ENCODE results near the gene KREMEN1. TPM values are rescaled to one million over a fixed set of nuclear protein-coding genes. Genes with fewer than 3 reads are reported as not detected.
A peak's percentile ranks its signal among the peaks of the same experiment; 100 is the strongest.

KREMEN1 gene
- total and polyA plus RNA-seq, 9 of the 15 experiments (the other 6 are each of a cell fraction or from before 2014, with no cell fraction given): 0.69 to 11.5 (median 4.3) TPM

GRCh38 chr22:29154364-29155048 is 81.7 kb downstream of the KREMEN1 start:
- POLR2A ChIA-PET: interaction anchor here (0.6 to 1.6 kb wide), 4 partner anchors 11 to 519 kb away, joined by 3 to 4 read pairs (median 4); no protein-coding TSS in a partner anchor
- peak overlapping the region; percentile 93 for H2AFZ ChIP-seq (ENCODE audit: low read depth, low read length)
- TF ChIP-seq REST (IDR thresholded peaks at IDR 0.05; ENCODE audit: borderline replicate concordance) (peak; percentile 69), REST (CRISPR knock-in tag; IDR thresholded peaks at IDR 0.05; ENCODE audit: low read depth) (peak; percentile 47; the same call in 1 of the 2 replicates), NCOA6 (IDR thresholded peaks at IDR 0.05) (no peak), TSC22D4 (tag; IDR thresholded peaks at IDR 0.05) (no peak), SRSF1 (IDR thresholded peaks at IDR 0.05; ENCODE audit: low read depth, low read length) (no peak), ZNF23 (CRISPR knock-in tag; IDR thresholded peaks at IDR 0.05) (no peak), NR2F6 (CRISPR knock-in tag; IDR thresholded peaks at IDR 0.05) (no peak), KLF13 (tag; IDR thresholded peaks at IDR 0.05; ENCODE audit: borderline replicate concordance, low read depth) (no peak), ZNF766 (CRISPR knock-in tag; conservative IDR thresholded peaks at IDR 0.05) (peak; percentile 53; the same call in 1 of the 2 replicates), GABPB1 (CRISPR knock-in tag; IDR thresholded peaks at IDR 0.05) (no peak; the same call in 1 of the 2 replicates), KAT8 (IDR thresholded peaks at IDR 0.05; ENCODE audit: low read depth) (no peak), POLR2G (IDR thresholded peaks at IDR 0.05; ENCODE audit: low read depth, low read length) (peak; percentile 61)

More at GRCh38 chr22:29154364-29155048, 81.7 kb downstream of the KREMEN1 start:
- Histone ChIP-seq H4K20me1 (replicated peaks; ENCODE audit: control insufficient read depth, insufficient read depth, low read length) (no peaks in the 10 kb centered on the region), H3K9me1 (ENCODE audit: control insufficient read depth, insufficient read depth, low read length) (no peaks in the 10 kb centered on the region), H3K9ac (ENCODE audit: insufficient read depth in 1 of 2, low read depth in 2 of 2, low read length in 2 of 2) (peak overlapping the region; percentile 45 to 74), H3K4me1 (replicated peaks in 1 of 2; ENCODE audit: control insufficient read depth in 2 of 2, insufficient read depth in 2 of 2, low read length in 2 of 2) (peaks cover 14 to 24% of the 10 kb centered on the region in 2 experiments), H3K4me2 (ENCODE audit: insufficient read depth, low read length) (peak overlapping the region; percentile 57), H3K36me3 (ENCODE audit: control insufficient read depth, insufficient read depth, low read length) (no peaks in the 10 kb centered on the region), H3K27me3 (ENCODE audit: control insufficient read depth in 2 of 2, insufficient read depth in 2 of 2, low read length in 2 of 2) (no peaks in the 10 kb centered on the region), H3K27ac (ENCODE audit: extremely low read depth, low read depth, low read length) (peak overlapping the region; percentile 94), H3K9me3 (replicated peaks; ENCODE audit: control insufficient read depth, insufficient read depth, low read depth, low read length) (no peaks in the 10 kb centered on the region), H3K79me2 (ENCODE audit: control insufficient read depth, insufficient read depth, low read length) (no peaks in the 10 kb centered on the region), H3K4me3 (no peak overlapping the region)
- DNase-seq (ENCODE audit: extremely low read depth in 1 of 4, low spot score in 3 of 4) (peak; percentile 69 to 84 (median 76)), ATAC-seq (peak; percentile 76), FAIRE-seq (peak; percentile 90)
- WGBS (ENCODE audit: insufficient coverage, low coverage, missing lambda C conversion rate): under 1% methylated on average over 16 of the region's 21 CpGs
- intact Hi-C loops (cut with micrococcal nuclease): loop anchor here (10.0 kb wide), 1 partner anchor 90 kb away; the partner anchor contains the start of gene C22orf31
- no TSS peak for BruUV-seq (replicated peaks)
- in situ Hi-C loops (cut with MboI): loop anchor here (10.0 kb wide), 1 partner anchor 300 kb away; no protein-coding TSS in a partner anchor
- CTCF ChIA-PET (ENCODE audit: low intra/inter-chr PET ratio): interaction anchor here (0.8 to 0.9 kb wide), 2 partner anchors 299 kb away, joined by 3 to 4 read pairs; no protein-coding TSS in a partner anchor
